ENCODE measurements around the gene TUBB2A. TPM values are rescaled to one million over a fixed set of nuclear protein-coding genes. Genes with fewer than 3 reads are reported as not detected.

Gene TUBB2A
- total and polyA plus RNA-seq, 2 of the 8 experiments (the other 6 are each of a cell fraction or from before 2014, with no cell fraction given): 315 to 330 TPM

DNA sequence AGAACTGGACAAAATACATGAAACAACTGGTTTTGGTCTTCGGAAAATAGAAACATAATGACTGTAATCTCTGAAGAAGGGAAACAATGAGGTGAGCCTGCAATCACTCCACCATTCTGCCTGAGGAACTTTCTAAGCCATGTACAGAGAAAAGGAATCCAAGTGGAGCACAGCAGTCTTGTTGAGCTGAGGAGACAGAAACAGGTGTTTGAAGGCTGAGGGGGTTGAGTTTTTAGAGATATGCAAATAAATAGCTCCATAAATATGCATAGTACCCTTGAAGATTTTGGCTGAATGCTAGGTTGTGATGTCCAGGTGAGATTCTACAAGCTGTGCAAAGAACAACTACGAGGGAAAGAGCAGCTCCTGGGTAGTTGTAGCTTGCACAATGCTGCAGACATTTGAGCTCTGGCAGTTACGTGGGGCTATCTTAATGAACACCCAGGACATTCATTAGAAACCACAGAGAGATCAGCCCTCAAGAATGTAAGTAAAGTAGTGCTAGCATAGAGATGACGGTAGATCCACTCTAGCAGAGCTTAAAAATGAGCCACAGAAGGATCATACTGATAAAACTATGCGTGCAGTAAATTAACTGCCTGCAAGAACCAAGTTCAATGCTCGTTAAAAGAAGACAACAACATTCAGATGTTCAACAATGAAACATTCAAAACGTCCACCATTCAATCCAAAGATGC lies 45.8 kb upstream of the TUBB2A start:
- H2BK120ac ChIP-seq (replicated peaks; ENCODE audit: low read depth, low read length): no peak overlapping the region
- peak overlapping the region; percentile 42; the same call in 1 of the 2 replicates for H2AFZ ChIP-seq (ENCODE audit: low read length)
- no peaks in the 10 kb centered on the region for H3K23me2 ChIP-seq (ENCODE audit: low read depth, low read length)
- no peak overlapping the region for H3K27ac ChIP-seq (ENCODE audit: low read depth, low read length)
- no peak overlapping the region for H3K4me2 ChIP-seq (ENCODE audit: insufficient read depth in 1 of 2, low read depth in 2 of 2, low read length in 2 of 2)
- no peak overlapping the region for H4K8ac ChIP-seq (ENCODE audit: extremely low read depth, insufficient read depth, low read length)
- no peak overlapping the region for H3K18ac ChIP-seq (ENCODE audit: extremely low read depth, low read length)
- H3K4me3 ChIP-seq (ENCODE audit: extremely low read depth in 1 of 4, insufficient read depth in 2 of 4, low read depth in 3 of 4, low read length in 4 of 4): no peak overlapping the region
- no peak overlapping the region for H2BK12ac ChIP-seq (ENCODE audit: low read depth, low read length)
- H3K23ac ChIP-seq (ENCODE audit: insufficient read length): no peak overlapping the region
- H3K36me3 ChIP-seq (ENCODE audit: control insufficient read depth in 2 of 4, insufficient read depth in 4 of 4, low read length in 3 of 4): no peaks in the 10 kb centered on the region
- H3K9me3 ChIP-seq (ENCODE audit: insufficient read depth in 2 of 2, low read depth in 1 of 2, low read length in 1 of 2): no peaks in the 10 kb centered on the region
- H4K91ac ChIP-seq (replicated peaks; ENCODE audit: insufficient read length, low read length): no peak overlapping the region
- H3K79me1 ChIP-seq (ENCODE audit: low read depth, low read length): no peaks in the 10 kb centered on the region
- ChIA-PET CTCF (ENCODE audit: partially characterized antibody) (interaction anchor here (0.5 to 1.7 kb wide), 12 partner anchors 10 to 251 kb away, joined by 3 to 5 read pairs (median 3); partner anchors contain the start of gene TUBB2A), POLR2A (ENCODE audit: partially characterized antibody) (interaction anchor here (0.9 to 1.7 kb wide), 6 partner anchors 9 to 56 kb away, joined by 3 to 6 read pairs (median 4); partner anchors contain the start of genes PSMG4 and TUBB2A)
- no peak overlapping the region for H3K56ac ChIP-seq (replicated peaks; ENCODE audit: insufficient read length, low read depth, low read length)
- no peak overlapping the region for H2BK15ac ChIP-seq (ENCODE audit: low read length)
- no peak overlapping the region for H3K9ac ChIP-seq (replicated peaks in 1 of 4; ENCODE audit: extremely low read depth in 1 of 4, low read depth in 3 of 4, low read length in 3 of 4)
- WGBS, 2 experiments (ENCODE audit: extremely low coverage in 1 of 2, insufficient coverage in 1 of 2, insufficient read length in 1 of 2, insufficient replicate concordance in 2 of 2, low coverage in 1 of 2, low lambda C conversion rate in 2 of 2, missing lambda C conversion rate in 1 of 2): 83% methylated on average over 7 of the region's 7 CpGs; no CpG with 5 or more reads in 1 of the 2 experiments
- H3K4ac ChIP-seq (replicated peaks; ENCODE audit: insufficient read length, low read depth, low read length): no peak overlapping the region
- no peaks in the 10 kb centered on the region for H3K27me3 ChIP-seq (replicated peaks in 1 of 4; ENCODE audit: control insufficient read depth in 3 of 4, extremely low read depth in 1 of 4, insufficient read depth in 3 of 4, low read length in 3 of 4)
- no peak overlapping the region for H4K5ac ChIP-seq (ENCODE audit: insufficient read length, low read depth, low read length)
- peaks cover 0 to 5% (median 4%) of the 10 kb centered on the region in 4 experiments; a peak in 5 of 7 replicates for H3K4me1 ChIP-seq (replicated peaks in 1 of 4; ENCODE audit: control insufficient read depth in 3 of 4, insufficient read depth in 4 of 4, low read length in 3 of 4)
- no peaks in the 10 kb centered on the region for H4K20me1 ChIP-seq (replicated peaks in 1 of 2; ENCODE audit: control insufficient read depth in 1 of 2, insufficient read depth in 2 of 2, low read length in 2 of 2)
- H2BK20ac ChIP-seq (ENCODE audit: low read length): no peak overlapping the region
- H3K79me2 ChIP-seq (ENCODE audit: control insufficient read depth in 1 of 2, insufficient read depth in 2 of 2, low read length in 2 of 2): no peaks in the 10 kb centered on the region
- H2BK5ac ChIP-seq (ENCODE audit: low read depth, low read length): no peak overlapping the region
- H3K14ac ChIP-seq (ENCODE audit: insufficient read length): no peak overlapping the region
- H2AK5ac ChIP-seq (ENCODE audit: low read depth, low read length): no peak overlapping the region
- DNase-seq (ENCODE audit: low read depth in 1 of 2, low spot score in 2 of 2) (no peak), FAIRE-seq (no peak)
- TF ChIP-seq, protein P1, sequence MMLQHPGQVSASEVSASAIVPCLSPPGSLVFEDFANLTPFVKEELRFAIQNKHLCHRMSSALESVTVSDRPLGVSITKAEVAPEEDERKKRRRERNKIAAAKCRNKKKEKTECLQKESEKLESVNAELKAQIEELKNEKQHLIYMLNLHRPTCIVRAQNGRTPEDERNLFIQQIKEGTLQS (IDR thresholded peaks at IDR 0.05; ENCODE audit: insufficient read depth, low read depth, low read length): no peak
- TF ChIP-seq, protein P2, sequence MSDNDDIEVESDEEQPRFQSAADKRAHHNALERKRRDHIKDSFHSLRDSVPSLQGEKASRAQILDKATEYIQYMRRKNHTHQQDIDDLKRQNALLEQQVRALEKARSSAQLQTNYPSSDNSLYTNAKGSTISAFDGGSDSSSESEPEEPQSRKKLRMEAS (IDR thresholded peaks at IDR 0.05): no peak
- no peak for TF ChIP-seq JUN (IDR thresholded peaks at IDR 0.05; ENCODE audit: low read depth, low read length)
- TF ChIP-seq, protein P3, sequence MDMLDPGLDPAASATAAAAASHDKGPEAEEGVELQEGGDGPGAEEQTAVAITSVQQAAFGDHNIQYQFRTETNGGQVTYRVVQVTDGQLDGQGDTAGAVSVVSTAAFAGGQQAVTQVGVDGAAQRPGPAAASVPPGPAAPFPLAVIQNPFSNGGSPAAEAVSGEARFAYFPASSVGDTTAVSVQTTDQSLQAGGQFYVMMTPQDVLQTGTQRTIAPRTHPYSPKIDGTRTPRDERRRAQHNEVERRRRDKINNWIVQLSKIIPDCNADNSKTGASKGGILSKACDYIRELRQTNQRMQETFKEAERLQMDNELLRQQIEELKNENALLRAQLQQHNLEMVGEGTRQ (IDR thresholded peaks at IDR 0.05; ENCODE audit: low read length): no peak
- TF ChIP-seq ZNF274 (IDR thresholded peaks at IDR 0.05; ENCODE audit: borderline replicate concordance, extremely low read depth, low read length): no peak
- no peak for TF ChIP-seq POU5F1 (IDR thresholded peaks at IDR 0.05; ENCODE audit: low read depth, low read length)
- TF ChIP-seq KDM5A (IDR thresholded peaks at IDR 0.05; ENCODE audit: low read length): no peak
- TF ChIP-seq JUND (IDR thresholded peaks at IDR 0.05; ENCODE audit: low read length): no peak
- no peak for TF ChIP-seq RAD21 (IDR thresholded peaks at IDR 0.05 in 1 of 2, conservative IDR thresholded peaks at IDR 0.05 in 1 of 2; ENCODE audit: low read depth in 2 of 2, low read length in 2 of 2)
- TF ChIP-seq TEAD4 (IDR thresholded peaks at IDR 0.05; ENCODE audit: low read depth, low read length): no peak
- no peak for TF ChIP-seq SRF (IDR thresholded peaks at IDR 0.05; ENCODE audit: low read depth, low read length)
